Placental epithelial cell (primary cell): Measurements from ENCODE around the gene TMED5. TPM values are rescaled to one million over a fixed set of nuclear protein-coding genes. Genes with fewer than 3 reads are reported as not detected.

Experiments used
- small RNA-seq: library from RNA; depleted of rRNA; stranded (forward); fragments of <200 nt; gene quantifications from one replicate; pipeline ENCODE3, GENCODE V24; 2012
- total RNA-seq: library from RNA; depleted of rRNA; stranded (reverse); fragments of >200 nt; gene quantifications from 2 replicates; pipeline ENCODE4 v1.2.3, GENCODE V29; 2012

TMED5 gene
- total RNA-seq = 51.4 and 67.0 TPM in 2 replicates

GRCh38 chr1:93179886-93180722 lies at the start of gene TMED5:
TSS of gene TMED5 (minus strand) at chr1:93180413. CDS start at chr1:93180242, 171 bp downstream.

GRCh38 chr1:93180723-93181613 lies 755 bp upstream of the TMED5 start, which contains the start of gene CCDC18:
TSS of gene CCDC18 (plus strand) at chr1:93180724. CDS start at chr1:93183362, 2,638 bp downstream.

Small RNA genes within 50 kb of the gene (small RNA-seq; reads per million reads assigned to genes)
- not detected for gene AC126124.1

Other genes starting within 250 kb of the TMED5 start
- 4.9 and 5.1 TPM in 2 replicates for gene DIPK1A, start 219.0 kb downstream of the TMED5 start, total RNA-seq
- 15.9 and 33.8 TPM in 2 replicates for gene MTF2, start 101.1 kb downstream of the TMED5 start, total RNA-seq
- 5.2 and 6.3 TPM in 2 replicates for gene CCDC18, start 311 bp upstream of the TMED5 start, total RNA-seq
- 20.8 and 46.3 TPM in 2 replicates for gene DR1, start 165.5 kb upstream of the TMED5 start, total RNA-seq